Esophagus (tissue), 2 donors: ENCODE measurements around the gene OLFM2. TPM values are rescaled to one million over a fixed set of nuclear protein-coding genes. Genes with fewer than 3 reads are reported as not detected.
"Not testable (repeated sequence)": the region's sequence is repeated elsewhere in the genome, so short reads cannot be mapped to it uniquely, and the experiment has no call there.

Experiments
- H3K27ac ChIP-seq, 2 donors: one replicate each; pipeline ENCODE4 v1.5.1; 2013; ENCODE audit warnings: low read depth in 2 of 2, mild to moderate bottlenecking in 2 of 2, inconsistent platforms in 1 of 2, low read length in 1 of 2, moderate library complexity in 1 of 2
- H3K27me3 ChIP-seq, 2 donors: one replicate each; pipeline ENCODE4 v1.6.1; 2013; ENCODE audit warnings: low read length in 2 of 2, control low read depth in 1 of 2, mild to moderate bottlenecking in 1 of 2; ENCODE audit not compliant: insufficient read depth in 2 of 2, control insufficient read depth in 1 of 2
- H3K36me3 ChIP-seq, 2 donors: one replicate each; pipeline ENCODE4 v1.6.1; 2013; ENCODE audit warnings: low read length in 1 of 2; ENCODE audit not compliant: control insufficient read depth in 2 of 2, insufficient read depth in 2 of 2
- H3K4me1 ChIP-seq, 2 donors: one replicate each; pipeline ENCODE4 v1.6.1; 2013; ENCODE audit warnings: low read length in 1 of 2; ENCODE audit not compliant: control insufficient read depth in 2 of 2, insufficient read depth in 2 of 2
- H3K4me3 ChIP-seq, 2 donors: one replicate each; pipeline ENCODE4 v1.5.1; 2013; ENCODE audit warnings: low read length in 2 of 2, mild to moderate bottlenecking in 2 of 2, low read depth in 1 of 2, moderate library complexity in 1 of 2
- H3K9me3 ChIP-seq, 2 donors: one replicate each; pipeline ENCODE4 v1.6.1; 2013; ENCODE audit warnings: mild to moderate bottlenecking in 2 of 2, low read depth in 1 of 2, low read length in 1 of 2, moderate library complexity in 1 of 2; ENCODE audit not compliant: control insufficient read depth in 2 of 2, insufficient read depth in 1 of 2
- WGBS, 2 donors: extraction: QIAGEN DNeasy Blood & Tissue Kit; methylation state at CpG; one replicate each; pipeline ENCODE4 v1.1.7; 2013; 5-methylcytosine and 5-hydroxymethylcytosine counted together
- polyA plus RNA-seq, 2 donors: library from polyadenylated mRNA; stranded (reverse); fragments of 200-250 nt; gene quantifications; one replicate each; pipeline ENCODE4 v1.2.3, GENCODE V29; 2013
- donor health status: healthy with polysubstance abuse.
- donor health status: Bipolar disorder and iron deficiency.

The OLFM2 gene
- polyA plus RNA-seq, 2 donors, result 4.8 to 5.7 TPM

- H3K4me3 ChIP-seq, result no peak overlapping the region
- peaks cover 0 to 3% of the 10 kb centered on the region in 2 donors for H3K4me1 ChIP-seq
- 92 to 94% methylated on average over 13 of the region's 13 CpGs for WGBS, 2 donors
- no peaks in the 10 kb centered on the region for H3K27me3 ChIP-seq
- H3K36me3 ChIP-seq, result no peaks in the 10 kb centered on the region
- no peak overlapping the region for H3K27ac ChIP-seq
- H3K9me3 ChIP-seq, result no peaks in the 10 kb centered on the region
Observed at GRCh38 chr19:9857076-9857721, 79.1 kb downstream of the OLFM2 start.

GRCh38 chr19:9856609-9857008 is 79.7 kb downstream of the OLFM2 start:
- Histone ChIP-seq H3K36me3 (no peaks in the 10 kb centered on the region), H3K27ac (no peak overlapping the region), H3K27me3 (no peaks in the 10 kb centered on the region), H3K4me1 (peaks cover 0 to 3% of the 10 kb centered on the region in 2 donors), H3K9me3 (no peaks in the 10 kb centered on the region), H3K4me3 (no peak overlapping the region)
- 96 to 98% methylated on average over 9 of the region's 9 CpGs for WGBS, 2 donors

- Histone ChIP-seq H3K27ac (no peak overlapping the region), H3K36me3 (peaks cover 0 to 4% of the 10 kb centered on the region in 2 donors), H3K27me3 (no peaks in the 10 kb centered on the region), H3K4me3 (no peak overlapping the region), H3K9me3 (no peaks in the 10 kb centered on the region), H3K4me1 (peaks cover 0 to 3% of the 10 kb centered on the region in 2 donors)
- WGBS, 2 donors, result 95 to 96% methylated on average over 38 of the region's 38 CpGs
Observed at GRCh38 chr19:9854282-9854846, 82.0 kb downstream of the OLFM2 start.

- Histone ChIP-seq H3K4me1 (peaks cover 3 to 14% of the 10 kb centered on the region in 2 donors), H3K9me3 (no peaks in the 10 kb centered on the region), H3K4me3 (no peak overlapping the region), H3K27ac (no peak overlapping the region), H3K36me3 (peaks cover 0 to 24% of the 10 kb centered on the region in 2 donors), H3K27me3 (no peaks in the 10 kb centered on the region)
- WGBS, 2 donors, result 70 to 78% methylated on average over 18 to 19 of the region's 19 CpGs
Observed at GRCh38 chr19:9850235-9850959, 85.9 kb downstream of the OLFM2 start.

GRCh38 chr19:9849791-9850190 is 86.5 kb downstream of the OLFM2 start:
- WGBS, 2 donors, result 74 to 78% methylated on average over 7 of the region's 7 CpGs
- Histone ChIP-seq H3K36me3 (peaks cover 1 to 24% of the 10 kb centered on the region in 2 donors), H3K9me3 (no peaks in the 10 kb centered on the region), H3K4me1 (peaks cover 3 to 14% of the 10 kb centered on the region in 2 donors), H3K4me3 (no peak overlapping the region), H3K27me3 (no peaks in the 10 kb centered on the region), H3K27ac (no peak overlapping the region)

- Histone ChIP-seq H3K4me3 (no peak overlapping the region), H3K36me3 (peaks cover 2 to 29% of the 10 kb centered on the region in 2 donors), H3K9me3 (no peaks in the 10 kb centered on the region), H3K27me3 (no peaks in the 10 kb centered on the region), H3K27ac (no peak overlapping the region), H3K4me1 (peaks cover 3 to 14% of the 10 kb centered on the region in 2 donors)
- WGBS, 2 donors, result 85% methylated on average over 20 to 23 of the region's 23 CpGs
Observed at GRCh38 chr19:9848762-9849161, 87.6 kb downstream of the OLFM2 start.

- 72 to 77% methylated on average over 4 of the region's 4 CpGs for WGBS, 2 donors
- Histone ChIP-seq H3K4me1 (peaks cover 3 to 14% of the 10 kb centered on the region in 2 donors), H3K27ac (no peak overlapping the region), H3K36me3 (peaks cover 4 to 34% of the 10 kb centered on the region in 2 donors), H3K27me3 (no peaks in the 10 kb centered on the region), H3K4me3 (no peak overlapping the region), H3K9me3 (no peaks in the 10 kb centered on the region)
Observed at GRCh38 chr19:9848060-9848459, 88.3 kb downstream of the OLFM2 start.

- Histone ChIP-seq H3K4me3 (no peak overlapping the region), H3K9me3 (no peaks in the 10 kb centered on the region), H3K36me3 (peaks cover 12 to 42% of the 10 kb centered on the region in 2 donors), H3K4me1 (peaks cover 3 to 14% of the 10 kb centered on the region in 2 donors), H3K27ac (peak overlapping the region in 1 of 2 donors; percentile 34), H3K27me3 (no peaks in the 10 kb centered on the region)
- WGBS, 2 donors, result 37 to 55% methylated on average over 13 of the region's 13 CpGs
Observed at GRCh38 chr19:9847087-9847671, 89.1 kb downstream of the OLFM2 start.

GRCh38 chr19:9843626-9844273 is 92.6 kb downstream of the OLFM2 start:
- H3K27me3 ChIP-seq, H3K27ac ChIP-seq, H3K9me3 ChIP-seq, H3K4me3 ChIP-seq: not testable (repeated sequence)
- peaks cover 18 to 54% of the 10 kb centered on the region in 2 donors for H3K36me3 ChIP-seq
- 93 to 98% methylated on average over 11 to 12 of the region's 12 CpGs for WGBS, 2 donors
- H3K4me1 ChIP-seq, result peaks cover 3 to 14% of the 10 kb centered on the region in 2 donors
